ENCODE results near the gene ARVCF.

ARVCF gene

GRCh38 chr22:20026204-20026908 is 9.7 kb upstream of the ARVCF start:
- no peak overlapping the region for H3K4me3 ChIP-seq (replicated peaks; ENCODE audit: low read depth, low read length)
- no peaks in the 10 kb centered on the region for H3K27me3 ChIP-seq (replicated peaks; ENCODE audit: control insufficient read depth, insufficient read depth, low read length)
- no peak for DNase-seq (ENCODE audit: extremely low read depth, insufficient read length)
- TF ChIP-seq CTCF (IDR thresholded peaks at IDR 0.05; ENCODE audit: insufficient read depth, low read length, poor library complexity, severe bottlenecking) = no peak
- peaks cover 2% of the 10 kb centered on the region for H3K36me3 ChIP-seq (ENCODE audit: control insufficient read depth, insufficient read depth, low read length)

- Histone ChIP-seq H3K36me3 (ENCODE audit: control insufficient read depth, insufficient read depth, low read length) (peaks cover 2% of the 10 kb centered on the region), H3K27me3 (replicated peaks; ENCODE audit: control insufficient read depth, insufficient read depth, low read length) (no peaks in the 10 kb centered on the region), H3K4me3 (replicated peaks; ENCODE audit: low read depth, low read length) (no peak overlapping the region)
- DNase-seq (ENCODE audit: extremely low read depth, insufficient read length) = no peak
- no peak for TF ChIP-seq CTCF (IDR thresholded peaks at IDR 0.05; ENCODE audit: insufficient read depth, low read length, poor library complexity, severe bottlenecking)
Observed at GRCh38 chr22:20025401-20026203, 9.0 kb upstream of the ARVCF start.

GRCh38 chr22:20024650-20025397 is 8.2 kb upstream of the ARVCF start:
- no peak for DNase-seq (ENCODE audit: extremely low read depth, insufficient read length)
- H3K27me3 ChIP-seq (replicated peaks; ENCODE audit: control insufficient read depth, insufficient read depth, low read length) = no peaks in the 10 kb centered on the region
- H3K36me3 ChIP-seq (ENCODE audit: control insufficient read depth, insufficient read depth, low read length) = peaks cover 2% of the 10 kb centered on the region
- TF ChIP-seq CTCF (IDR thresholded peaks at IDR 0.05; ENCODE audit: insufficient read depth, low read length, poor library complexity, severe bottlenecking) = no peak
- H3K4me3 ChIP-seq (replicated peaks; ENCODE audit: low read depth, low read length) = no peak overlapping the region

GRCh38 chr22:20024225-20024624 is 7.6 kb upstream of the ARVCF start:
- no peaks in the 10 kb centered on the region for H3K27me3 ChIP-seq (replicated peaks; ENCODE audit: control insufficient read depth, insufficient read depth, low read length)
- TF ChIP-seq CTCF (IDR thresholded peaks at IDR 0.05; ENCODE audit: insufficient read depth, low read length, poor library complexity, severe bottlenecking) = no peak
- no peak for DNase-seq (ENCODE audit: extremely low read depth, insufficient read length)
- no peak overlapping the region for H3K4me3 ChIP-seq (replicated peaks; ENCODE audit: low read depth, low read length)
- H3K36me3 ChIP-seq (ENCODE audit: control insufficient read depth, insufficient read depth, low read length) = peaks cover 2% of the 10 kb centered on the region

- Histone ChIP-seq H3K4me3 (replicated peaks; ENCODE audit: low read depth, low read length) (no peak overlapping the region), H3K27me3 (replicated peaks; ENCODE audit: control insufficient read depth, insufficient read depth, low read length) (no peaks in the 10 kb centered on the region), H3K36me3 (ENCODE audit: control insufficient read depth, insufficient read depth, low read length) (peaks cover 2% of the 10 kb centered on the region)
- no peak for TF ChIP-seq CTCF (IDR thresholded peaks at IDR 0.05; ENCODE audit: insufficient read depth, low read length, poor library complexity, severe bottlenecking)
- DNase-seq (ENCODE audit: extremely low read depth, insufficient read length) = no peak
Observed at GRCh38 chr22:20022978-20023613, 6.5 kb upstream of the ARVCF start.

All from GM06990 (cell line).